OCI-LY3 (cell line): Measurements from ENCODE around the gene OGFOD1.

ENCODE experiments used
- H2AFZ ChIP-seq: fragments of 200-600, 300-600 bp; shearing (Covaris generic); 2 replicates; pipeline ENCODE4 v1.6.0; 2014; ENCODE audit warnings: antibody characterized with exemption, low read depth, low read length
- H3K27ac ChIP-seq: fragments of 200-600, 300-600 bp; sonication (generic); 2 replicates; pipeline ENCODE4 v1.5.1; 2014; ENCODE audit warnings: mild to moderate bottlenecking, low read length, moderate library complexity, mixed read lengths
- H3K27me3 ChIP-seq: fragments of 200-600, 300-600 bp; sonication (generic); 2 replicates; pipeline ENCODE4 v1.6.1; 2014; ENCODE audit warnings: low read depth, low read length, mixed read lengths
- H3K36me3 ChIP-seq: fragments of 200-600, 300-600 bp; sonication (generic); replicated peaks from 2 replicates; pipeline ENCODE3; 2014; ENCODE audit warnings: low read depth, low read length, mixed read lengths
- H3K4me1 ChIP-seq: fragments of 300-600, 200-600 bp; sonication (generic); 2 replicates; pipeline ENCODE4 v1.6.1; 2014; ENCODE audit warnings: low read length, mixed read lengths
- H3K4me2 ChIP-seq: fragments of 200-600, 300-600 bp; sonication (generic); 2 replicates; pipeline ENCODE4 v1.6.1; 2014; ENCODE audit warnings: low read length, mixed read lengths
- H3K4me3 ChIP-seq: fragments of 300-600, 200-600 bp; sonication (generic); 2 replicates; pipeline ENCODE4 v1.5.1; 2014; ENCODE audit warnings: antibody characterized with exemption, mild to moderate bottlenecking, low read length, moderate library complexity
- H3K79me2 ChIP-seq: fragments of 300-600, 200-600 bp; shearing (Covaris generic); 2 replicates; pipeline ENCODE4 v1.6.1; 2014; ENCODE audit warnings: mild to moderate bottlenecking, low read length, mixed read lengths
- H3K9ac ChIP-seq: fragments of 300-600, 200-600 bp; shearing (Covaris generic); 2 replicates; pipeline ENCODE4 v1.6.0; 2014; ENCODE audit warnings: mild to moderate bottlenecking, low read length, moderate library complexity
- H3K9me3 ChIP-seq: fragments of 200-600, 300-600 bp; shearing (Covaris generic); 2 replicates; pipeline ENCODE4 v1.6.1; 2014; ENCODE audit warnings: low read length, mixed read lengths; ENCODE audit not compliant: insufficient read depth
- H4K20me1 ChIP-seq: fragments of 200-600, 300-600 bp; sonication (generic); 2 replicates; pipeline ENCODE4 v1.6.1; 2016; ENCODE audit warnings: low read length, mixed read lengths; ENCODE audit not compliant: insufficient read depth
- CTCF ChIP-seq: fragments of 200-600, 300-600 bp; sonication (generic); IDR thresholded peaks from 2 replicates; pipeline ENCODE4 v1.5.1; 2014; ENCODE audit warnings: antibody characterized with exemption, low read length, low read depth
- EZH2phosphoT487 ChIP-seq: fragments of 200-600 bp; shearing (Covaris generic); IDR thresholded peaks from 2 replicates; pipeline ENCODE4 v1.6.1; 2018; ENCODE audit warnings: antibody characterized with exemption, mixed run types, low read depth

Gene OGFOD1

GRCh38 chr16:56447286-56447685 is 4.1 kb upstream of the OGFOD1 start:
- H3K9me3 ChIP-seq: no peaks in the 10 kb centered on the region
- no peak overlapping the region for H2AFZ ChIP-seq
- peaks cover 64% of the 10 kb centered on the region for H3K79me2 ChIP-seq
- H3K27me3 ChIP-seq: no peaks in the 10 kb centered on the region
- H3K36me3 ChIP-seq: peaks cover 31% of the 10 kb centered on the region
- H3K4me1 ChIP-seq: peaks cover 23% of the 10 kb centered on the region
- H3K27ac ChIP-seq: no peak overlapping the region
- no peak overlapping the region for H3K9ac ChIP-seq
- no peak overlapping the region for H3K4me3 ChIP-seq
- no peak overlapping the region for H3K4me2 ChIP-seq
- TF ChIP-seq EZH2phosphoT487: no peak
- no peak for TF ChIP-seq CTCF
- peaks cover 37% of the 10 kb centered on the region for H4K20me1 ChIP-seq

DNA sequence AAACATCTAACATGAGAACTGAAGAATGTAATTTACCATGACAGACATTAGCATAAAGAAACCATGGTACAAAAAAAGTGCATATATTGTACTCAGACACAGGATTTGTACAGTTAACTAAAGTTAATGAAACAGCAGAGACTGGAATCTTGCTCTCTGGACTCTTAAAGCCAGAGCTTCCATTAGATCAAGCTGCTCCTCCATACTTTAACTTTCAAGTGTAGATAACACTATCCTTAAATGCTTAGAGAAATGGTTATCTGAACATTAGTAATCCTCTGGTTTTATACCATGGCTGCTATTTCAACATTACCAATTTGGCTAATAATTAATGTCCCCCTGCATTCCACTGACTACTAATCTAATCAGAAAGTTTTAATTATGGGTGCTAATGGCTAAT is 3.3 kb upstream of the OGFOD1 start:
- H4K20me1 ChIP-seq: peaks cover 37% of the 10 kb centered on the region

DNA sequence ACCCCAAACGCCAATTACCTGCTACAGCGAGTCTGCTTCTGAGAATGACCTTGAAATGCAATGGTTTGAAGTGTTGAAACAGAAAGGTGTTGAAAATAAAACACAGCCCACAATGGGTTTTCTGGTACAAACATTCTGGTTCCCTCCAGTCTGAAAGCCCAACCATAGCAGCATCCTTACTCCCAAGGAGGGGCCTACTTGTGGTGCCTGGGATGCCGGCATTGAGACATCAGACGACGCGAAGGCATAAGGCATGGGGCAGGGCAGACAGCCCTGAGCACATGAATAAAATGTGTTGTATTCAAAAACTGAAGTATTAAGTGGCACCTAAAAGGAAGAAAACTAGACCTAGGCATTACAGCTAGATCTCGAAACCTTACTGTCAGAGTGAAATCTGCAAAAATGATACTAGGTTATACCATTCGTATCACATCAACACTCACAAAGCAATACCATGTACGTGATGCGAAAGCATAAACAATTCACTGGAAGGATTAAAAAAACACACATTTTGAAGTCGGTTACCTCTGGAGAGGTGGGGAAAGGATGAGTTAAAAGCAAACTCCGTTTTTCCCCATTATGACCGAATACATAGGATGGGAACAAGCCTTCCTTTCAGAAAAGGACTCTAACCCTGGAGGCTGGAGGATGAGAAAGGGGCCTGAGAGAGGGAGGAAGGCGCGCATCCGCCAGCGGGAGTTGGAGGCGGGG is 924 bp upstream of the OGFOD1 start:
- Histone ChIP-seq H3K4me2 (peak overlapping the region; percentile 91), H3K27ac (peak overlapping the region; percentile 69), H3K27me3 (no peaks in the 10 kb centered on the region), H3K79me2 (peaks cover 79% of the 10 kb centered on the region), H2AFZ (peak overlapping the region; percentile 43), H3K9ac (peak overlapping the region; percentile 86), H3K36me3 (peaks cover 33% of the 10 kb centered on the region), H3K4me1 (peaks cover 33% of the 10 kb centered on the region), H4K20me1 (peaks cover 37% of the 10 kb centered on the region), H3K4me3 (peak overlapping the region; percentile 95), H3K9me3 (no peaks in the 10 kb centered on the region)
- no peak for TF ChIP-seq EZH2phosphoT487
- TF ChIP-seq CTCF: no peak

More for the DNA sequence above, 3.3 kb upstream of the OGFOD1 start:
- H3K27ac ChIP-seq: no peak overlapping the region
- TF ChIP-seq EZH2phosphoT487 (no peak), CTCF (no peak)
- H3K36me3 ChIP-seq: peaks cover 27% of the 10 kb centered on the region
- no peak overlapping the region for H3K4me3 ChIP-seq
- H3K79me2 ChIP-seq: peaks cover 71% of the 10 kb centered on the region
- no peak overlapping the region; the same call in 1 of the 2 replicates for H3K4me2 ChIP-seq
- H3K9ac ChIP-seq: no peak overlapping the region
- H3K4me1 ChIP-seq: peaks cover 29% of the 10 kb centered on the region
- H3K27me3 ChIP-seq: no peaks in the 10 kb centered on the region
- H3K9me3 ChIP-seq: no peaks in the 10 kb centered on the region
- no peak overlapping the region for H2AFZ ChIP-seq

DNA sequence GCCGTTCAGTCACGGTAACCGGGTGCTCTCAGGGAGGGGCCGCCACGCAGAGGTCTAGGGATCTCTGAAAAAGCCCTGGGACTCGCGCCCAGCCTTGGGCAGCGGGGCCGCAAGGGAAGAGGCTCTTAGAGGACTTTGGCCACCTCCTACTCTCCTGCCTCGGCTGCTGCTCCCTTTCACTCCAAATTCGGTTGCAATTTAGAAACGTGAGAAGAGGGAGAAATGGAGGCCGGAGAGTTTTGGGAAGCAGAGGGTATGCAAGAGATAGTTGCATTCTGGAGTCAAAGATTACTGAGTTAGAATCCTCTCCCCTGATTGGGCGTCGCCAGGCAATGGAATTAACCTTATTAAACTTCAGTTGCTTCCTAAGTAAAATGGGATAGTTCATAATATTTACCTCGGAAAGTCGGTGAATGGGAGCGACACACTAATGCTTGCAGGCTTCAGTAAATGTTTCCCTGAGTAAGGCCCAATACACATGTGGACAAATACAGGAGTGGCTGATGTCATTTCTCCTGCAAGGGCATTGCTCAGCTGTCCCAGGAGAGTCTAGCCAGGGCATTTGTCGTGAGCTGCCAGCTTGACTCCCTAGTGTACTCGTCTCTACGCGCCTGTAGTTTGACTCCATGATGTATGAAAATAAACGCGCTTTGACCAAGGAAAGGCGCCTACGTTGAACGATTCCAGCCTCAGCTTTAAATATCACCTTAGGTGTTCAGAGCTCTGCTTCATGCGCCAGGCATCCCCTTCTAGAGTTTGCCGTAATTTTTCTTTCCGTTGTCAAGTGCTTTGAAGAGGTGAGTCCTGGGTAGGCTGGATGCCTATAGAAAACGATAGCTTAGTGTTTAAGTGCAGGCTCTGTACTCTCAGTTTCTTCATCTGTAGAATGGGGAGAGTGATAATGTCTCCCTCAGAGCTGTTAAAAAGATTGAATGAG is 667 bp downstream of the OGFOD1 start:
- Histone ChIP-seq H3K9me3 (no peaks in the 10 kb centered on the region), H3K4me2 (peak overlapping the region; percentile 66), H4K20me1 (peaks cover 36% of the 10 kb centered on the region), H2AFZ (peak overlapping the region; percentile 63), H3K79me2 (peaks cover 67% of the 10 kb centered on the region), H3K9ac (peak overlapping the region; percentile 80), H3K36me3 (peaks cover 36% of the 10 kb centered on the region), H3K4me3 (peak overlapping the region; percentile 95), H3K27ac (peak overlapping the region; percentile 30), H3K27me3 (no peaks in the 10 kb centered on the region), H3K4me1 (peaks cover 41% of the 10 kb centered on the region)
- no peak for TF ChIP-seq CTCF
- TF ChIP-seq EZH2phosphoT487: no peak
